CD14-positive monocyte (primary cell): Measurements from ENCODE around the gene SLC26A6. TPM values are rescaled to one million over a fixed set of nuclear protein-coding genes. Genes with fewer than 3 reads are reported as not detected.
A peak's percentile ranks its signal among the peaks of the same experiment; 100 is the strongest.

Experiments used
- DNase-seq, 3 donors: peaks; one replicate each; pipeline ENCODE4 v3.0.0-alpha.2; 2011 to 2022
- H2AFZ ChIP-seq: 2 replicates; pipeline ENCODE4 v1.6.0; 2012; ENCODE audit warnings: mild to moderate bottlenecking, low read depth, low read length, inconsistent platforms; ENCODE audit not compliant: insufficient read depth, poor library complexity, severe bottlenecking
- H3K27ac ChIP-seq, 2 donors: 1 replicate in 1 of 2; 2 replicates in 1 of 2; pipeline ENCODE4 v1.5.1; 2012 to 2013; ENCODE audit warnings: low read length in 2 of 2, control low read depth in 1 of 2, inconsistent platforms in 1 of 2, low read depth in 1 of 2, mild to moderate bottlenecking in 1 of 2
- H3K27me3 ChIP-seq, 2 donors: one replicate each; pipeline versions ENCODE4 v1.6.0 to v1.6.1; 2011 to 2013; ENCODE audit warnings: low read length in 2 of 2; ENCODE audit not compliant: control insufficient read depth in 2 of 2, insufficient read depth in 2 of 2
- H3K36me3 ChIP-seq, 2 donors: replicated peaks in 1 of 2; 1 replicate in 1 of 2; 2 replicates in 1 of 2; pipeline versions ENCODE4 v1.5.1 to v1.6.1; 2012 to 2013; ENCODE audit warnings: low read length in 2 of 2, control low read depth in 1 of 2, inconsistent platforms in 1 of 2, mild to moderate bottlenecking in 1 of 2; ENCODE audit not compliant: insufficient read depth in 2 of 2, control insufficient read depth in 1 of 2
- H3K4me1 ChIP-seq, 2 donors: 1 replicate in 1 of 2; 2 replicates in 1 of 2; pipeline versions ENCODE4 v1.5.1 to v1.6.1; 2012 to 2013; ENCODE audit warnings: low read length in 2 of 2, control low read depth in 1 of 2, inconsistent platforms in 1 of 2, mild to moderate bottlenecking in 1 of 2, moderate library complexity in 1 of 2; ENCODE audit not compliant: insufficient read depth in 2 of 2, control insufficient read depth in 1 of 2
- H3K4me2 ChIP-seq: replicated peaks from 2 replicates; pipeline ENCODE3; 2012; ENCODE audit warnings: low read length, moderate library complexity, mild to moderate bottlenecking; ENCODE audit not compliant: poor library complexity, severe bottlenecking; ENCODE audit errors: extremely low read depth
- H3K4me3 ChIP-seq, 3 experiments: fragments of 200-600 bp in 1 of 3; sonication (generic) in 1 of 3; replicated peaks in 1 of 3; 1 replicate in 2 of 3; 2 replicates in 1 of 3; pipeline ENCODE4 v1.5.1; 2011 to 2013; ENCODE audit warnings: low read length in 3 of 3, mild to moderate bottlenecking in 3 of 3, control low read depth in 2 of 3, low read depth in 2 of 3, inconsistent platforms in 1 of 3, moderate library complexity in 1 of 3
- H3K79me2 ChIP-seq: 2 replicates; pipeline ENCODE4 v1.6.0; 2012; ENCODE audit warnings: mild to moderate bottlenecking, control low read depth, inconsistent platforms, low read length, moderate library complexity; ENCODE audit not compliant: insufficient read depth
- H3K9ac ChIP-seq: 2 replicates; pipeline ENCODE4 v1.6.0; 2017; ENCODE audit warnings: low read length, mild to moderate bottlenecking; ENCODE audit not compliant: insufficient read depth, poor library complexity, severe bottlenecking
- H3K9me3 ChIP-seq, 2 donors: replicated peaks in 1 of 2; 1 replicate in 1 of 2; 2 replicates in 1 of 2; pipeline versions ENCODE4 v1.5.1 to v1.6.1; 2012 to 2013; ENCODE audit warnings: low read length in 2 of 2, control low read depth in 1 of 2; ENCODE audit not compliant: control insufficient read depth in 1 of 2, insufficient read depth in 1 of 2
- H4K20me1 ChIP-seq: 2 replicates; pipeline ENCODE4 v1.6.0; 2012; ENCODE audit warnings: mild to moderate bottlenecking, low read length, control low read depth, moderate library complexity; ENCODE audit not compliant: insufficient read depth
- H3K27ac Mint-ChIP-seq, 7 donors: one replicate each; pipeline ENCODE4 v1.8.0; 2020; ENCODE audit warnings: mild to moderate bottlenecking in 7 of 7, mixed read lengths in 7 of 7, moderate library complexity in 6 of 7, inconsistent platforms in 2 of 7
- H3K27me3 Mint-ChIP-seq, 3 donors: one replicate each; pipeline ENCODE4 v1.8.0; 2021 to 2022; ENCODE audit warnings: low read depth in 3 of 3, mild to moderate bottlenecking in 3 of 3, mixed read lengths in 3 of 3, moderate library complexity in 3 of 3, inconsistent platforms in 1 of 3
- H3K36me3 Mint-ChIP-seq, 2 donors: one replicate each; pipeline ENCODE4 v1.8.0; 2020; ENCODE audit warnings: mixed read lengths in 2 of 2, inconsistent platforms in 1 of 2, mild to moderate bottlenecking in 1 of 2
- H3K4me1 Mint-ChIP-seq: one replicate; pipeline ENCODE4 v1.8.0; 2020; ENCODE audit warnings: mild to moderate bottlenecking, mixed read lengths
- H3K4me3 Mint-ChIP-seq, 2 donors: one replicate each; pipeline ENCODE4 v1.8.0; 2020; ENCODE audit warnings: mild to moderate bottlenecking in 2 of 2, mixed read lengths in 2 of 2, moderate library complexity in 1 of 2
- H3K9me3 Mint-ChIP-seq, 7 donors: one replicate each; pipeline ENCODE4 v1.8.0; 2020 to 2022; ENCODE audit warnings: mixed read lengths in 7 of 7, mild to moderate bottlenecking in 6 of 7, moderate library complexity in 6 of 7, inconsistent platforms in 2 of 7
- CTCF ChIP-seq: fragments of 200-600 bp; IDR thresholded peaks from one replicate; pipeline ENCODE4 v1.8.0; 2022; ENCODE audit warnings: antibody characterized with exemption, mild to moderate bottlenecking
- WGBS: methylation state at CpG from one replicate; pipeline ENCODE4 v1.1.5; 2013; ENCODE audit warnings: missing lambda C conversion rate; ENCODE audit not compliant: insufficient coverage; 5-methylcytosine and 5-hydroxymethylcytosine counted together
- intact Hi-C, 2 donors: fragments of 100-400 bp; cut with micrococcal nuclease; formaldehyde crosslinking; loops; one replicate each; pipeline versions ENCODE4 v1.15.0 to v1.15.1; 2023
- polyA plus RNA-seq, 3 donors: library from polyadenylated mRNA; depleted of rRNA in 1 of 3; unstranded in 2 of 3; stranded (reverse) in 1 of 3; fragments of 300-500 nt in 2 of 3; fragments of >200 nt in 1 of 3; fragmentation: Illumina TruSeq in 2 of 3; gene quantifications; 1 replicate in 2 of 3; 2 replicates in 1 of 3; pipeline ENCODE4 v1.2.3, GENCODE V29; 2012 to 2021

Gene SLC26A6
- polyA plus RNA-seq, 3 donors = 16.3 to 92.8 (median 20.4) TPM

DNA sequence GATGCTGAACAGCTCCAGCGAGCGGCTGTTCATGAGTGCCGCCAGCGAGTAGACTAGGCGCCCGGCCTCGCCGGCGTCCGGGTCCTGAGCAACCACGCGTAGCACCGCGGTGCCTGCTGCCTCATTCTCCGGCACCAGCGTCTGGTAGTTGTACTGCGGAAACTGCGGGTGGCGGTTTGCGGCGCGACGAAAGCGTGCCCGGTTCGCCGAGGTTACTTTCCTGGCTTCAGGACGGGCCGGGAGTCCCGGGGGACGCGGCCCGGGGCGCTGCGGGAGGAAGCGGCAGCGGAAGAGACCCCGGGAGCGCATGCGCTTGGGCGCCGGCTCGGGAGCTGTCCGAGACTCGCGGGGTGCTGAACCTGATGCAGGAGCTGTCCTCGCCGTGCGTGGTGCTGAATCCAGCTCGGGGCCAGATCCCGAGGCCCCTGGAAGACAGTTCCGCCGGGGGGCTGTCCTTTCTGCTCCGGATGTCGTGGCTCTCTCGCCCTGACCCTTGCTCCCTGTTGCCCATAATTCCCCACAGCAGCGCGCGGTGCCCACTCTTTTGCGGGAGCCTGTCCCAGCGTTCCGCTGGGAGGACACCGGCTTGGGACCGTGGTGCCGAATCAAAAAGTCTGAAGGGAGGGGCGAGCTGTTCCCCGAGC lies 26.4 kb upstream of the SLC26A6 start:
- H3K4me1 Mint-ChIP-seq = peaks cover 25% of the 10 kb centered on the region
- DNase-seq = peak; percentile 49 to 68 (median 59)
- Histone ChIP-seq H3K27me3 (peaks cover 11 to 50% of the 10 kb centered on the region in 2 donors), H4K20me1 (peaks cover 4% of the 10 kb centered on the region), H2AFZ (no peak overlapping the region), H3K9ac (no peak overlapping the region), H3K9me3 (peaks cover 9 to 17% of the 10 kb centered on the region in 2 donors), H3K27ac (no peak overlapping the region), H3K36me3 (no peaks in the 10 kb centered on the region), H3K4me3 (peak overlapping the region in 1 of 3 experiments; percentile 52), H3K4me1 (peaks cover 28 to 41% of the 10 kb centered on the region in 2 donors), H3K79me2 (no peaks in the 10 kb centered on the region), H3K4me2 (peak overlapping the region; percentile 57)
- H3K27ac Mint-ChIP-seq = no peak overlapping the region
- peaks cover 8 to 25% (median 20%) of the 10 kb centered on the region in 7 donors for H3K9me3 Mint-ChIP-seq
- intact Hi-C loops = no loop called here
- TF ChIP-seq CTCF = no peak
- H3K27me3 Mint-ChIP-seq = peaks cover 39 to 67% (median 49%) of the 10 kb centered on the region in 3 donors
- peak overlapping the region; percentile 34 to 83 for H3K4me3 Mint-ChIP-seq
- 2% methylated on average over 67 of the region's 67 CpGs for WGBS
- peaks cover 5 to 6% of the 10 kb centered on the region in 2 donors for H3K36me3 Mint-ChIP-seq

- Mint-ChIP-seq H3K9me3 (peaks cover 8 to 25% (median 20%) of the 10 kb centered on the region in 7 donors), H3K4me1 (peaks cover 27% of the 10 kb centered on the region), H3K27ac (no peak overlapping the region), H3K36me3 (peaks cover 5 to 6% of the 10 kb centered on the region in 2 donors), H3K27me3 (peaks cover 39 to 68% (median 50%) of the 10 kb centered on the region in 3 donors), H3K4me3 (peak overlapping the region in 1 of 2 donors; percentile 83)
- no peak overlapping the region for H3K27ac ChIP-seq
- no peak for TF ChIP-seq CTCF
- peak overlapping the region; percentile 57 for H3K4me2 ChIP-seq
- H4K20me1 ChIP-seq = peaks cover 4% of the 10 kb centered on the region
- peaks cover 9 to 17% of the 10 kb centered on the region in 2 donors for H3K9me3 ChIP-seq
- no peak for DNase-seq
- peaks cover 31 to 49% of the 10 kb centered on the region in 2 donors for H3K4me1 ChIP-seq
- no peaks in the 10 kb centered on the region for H3K36me3 ChIP-seq
- 66% methylated on average over 61 of the region's 61 CpGs for WGBS
- H3K9ac ChIP-seq = no peak overlapping the region
- H3K4me3 ChIP-seq = peak overlapping the region in 1 of 3 experiments; percentile 52
- H2AFZ ChIP-seq = no peak overlapping the region
- intact Hi-C loops = no loop called here
- H3K79me2 ChIP-seq = no peaks in the 10 kb centered on the region
- H3K27me3 ChIP-seq = peaks cover 11 to 50% of the 10 kb centered on the region in 2 donors
These were observed 25.6 kb upstream of the SLC26A6 start for GRCh38 chr3:48660800-48661400.
